Cardiac septum (tissue), 1 donor: Measurements from ENCODE around the gene OGFOD2. TPM values are rescaled to one million over a fixed set of nuclear protein-coding genes. Genes with fewer than 3 reads are reported as not detected.

Source experiments
- DNase-seq: peaks from one replicate; pipeline ENCODE4 v3.0.0-alpha.2; 2020; ENCODE audit warnings: low spot score
- intact Hi-C: fragments of 100-400 bp; cut with DNase I; formaldehyde crosslinking; loops from one replicate; pipeline ENCODE4 v1.14.0; 2022
- total RNA-seq: library from RNA; stranded (reverse); fragmentation: NEBNext Ultra II Directional; extraction: Animal tissue kit (Norgen Biotek cat#: 25700); gene quantifications from one replicate; pipeline ENCODE4 v1.2.1, GENCODE V29; 2021
- donor health status: DM: no; HTN: no; CAD: no.

OGFOD2 gene
- total RNA-seq, 1 donor from 2014 or later: 10.6 TPM

DNA sequence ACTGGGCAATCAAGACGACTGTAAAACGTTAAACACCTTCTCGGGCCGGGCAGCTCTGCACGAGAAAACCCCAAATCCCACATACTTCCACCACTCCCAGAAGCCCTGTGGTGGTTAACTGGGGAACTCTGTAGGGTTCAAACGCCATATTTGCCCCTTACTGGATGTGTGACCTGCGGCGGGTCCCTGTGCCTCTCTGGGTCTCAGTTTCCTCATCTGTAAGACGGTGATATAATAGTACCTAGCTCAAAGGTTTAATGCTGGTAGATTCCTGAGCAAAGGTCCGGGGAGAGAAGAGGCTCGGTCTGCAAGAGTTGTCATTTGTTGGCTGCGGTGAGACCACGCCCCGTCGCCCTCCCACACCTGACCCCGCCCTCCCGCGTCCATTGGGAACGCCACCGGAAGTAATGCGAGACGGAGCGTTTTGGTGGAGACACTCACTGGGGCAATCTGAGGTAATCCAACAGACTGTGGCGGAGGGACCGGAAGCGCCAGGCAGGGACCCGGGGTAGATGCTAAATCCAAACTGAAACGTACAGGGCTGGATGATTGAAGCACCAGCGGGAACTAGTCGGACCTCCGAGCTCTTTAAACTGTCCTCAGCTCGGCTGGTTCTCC is 661 bp upstream of the OGFOD2 start:
- peak; percentile 99 for DNase-seq
- intact Hi-C loops: no loop called here

DNA sequence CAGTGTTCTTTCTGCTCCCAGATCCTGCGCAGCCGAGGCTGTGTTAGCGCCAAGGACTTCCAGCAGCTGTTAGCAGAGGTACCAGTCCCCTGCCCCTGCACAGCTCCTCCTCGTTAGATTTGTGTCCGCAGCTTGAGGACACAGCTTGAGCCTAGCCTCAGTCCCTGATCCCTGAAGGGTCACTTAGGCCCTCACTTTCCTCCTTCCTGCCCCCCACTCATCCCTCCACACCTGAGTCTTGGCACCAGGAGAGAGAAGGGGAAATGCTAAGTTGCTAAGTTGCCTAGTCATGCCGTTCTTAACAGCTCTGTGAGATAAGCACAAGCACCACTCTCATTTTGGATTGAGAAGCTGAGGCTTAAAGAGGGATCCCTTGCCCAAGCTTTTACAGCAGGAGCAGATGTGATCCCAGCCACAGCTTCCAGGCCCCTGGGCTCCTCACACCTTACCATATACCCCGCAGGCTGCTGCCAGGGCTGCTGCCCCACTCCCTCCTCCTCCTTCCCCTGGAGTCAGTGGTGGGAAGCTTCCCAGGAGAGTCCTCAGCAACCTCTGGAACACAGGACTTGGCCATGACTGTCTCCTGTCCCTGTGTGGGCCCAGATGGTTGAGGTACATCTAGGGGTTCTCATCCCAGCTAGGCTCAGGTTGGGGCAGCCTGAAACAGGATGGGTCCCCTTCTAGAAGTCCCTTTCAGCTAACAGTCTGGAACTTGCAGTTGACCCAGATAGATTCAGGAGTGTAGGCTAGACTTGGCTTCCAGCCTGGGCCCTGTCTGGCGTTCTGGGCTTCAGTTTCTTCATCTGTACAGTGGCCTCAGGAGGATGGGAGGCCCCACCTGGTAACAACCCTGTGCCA is 975 bp downstream of the OGFOD2 start:
- no peak for DNase-seq
- intact Hi-C loops: loop anchor here (5.0 kb wide), 1 partner anchor 256 kb away; the partner anchor contains the start of genes MPHOSPH9 and MTRFR

DNA sequence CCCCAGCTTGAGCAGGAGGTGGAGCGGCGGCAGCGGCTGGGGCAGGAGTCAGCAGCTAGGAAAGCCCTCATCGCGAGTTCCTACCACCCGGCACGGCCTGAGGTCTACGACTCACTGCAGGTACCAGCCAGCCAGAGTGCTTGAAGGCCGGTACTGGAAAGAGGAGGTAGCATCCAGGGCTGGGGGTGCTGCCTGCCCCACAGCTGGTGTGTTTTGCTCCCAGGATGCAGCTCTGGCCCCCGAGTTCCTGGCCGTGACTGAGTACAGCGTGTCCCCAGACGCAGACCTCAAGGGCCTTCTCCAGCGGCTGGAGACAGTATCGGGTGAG is 1.6 kb downstream of the OGFOD2 start:
- intact Hi-C loops: loop anchor here (5.0 kb wide), 1 partner anchor 256 kb away; the partner anchor contains the start of genes MPHOSPH9 and MTRFR

DNA sequence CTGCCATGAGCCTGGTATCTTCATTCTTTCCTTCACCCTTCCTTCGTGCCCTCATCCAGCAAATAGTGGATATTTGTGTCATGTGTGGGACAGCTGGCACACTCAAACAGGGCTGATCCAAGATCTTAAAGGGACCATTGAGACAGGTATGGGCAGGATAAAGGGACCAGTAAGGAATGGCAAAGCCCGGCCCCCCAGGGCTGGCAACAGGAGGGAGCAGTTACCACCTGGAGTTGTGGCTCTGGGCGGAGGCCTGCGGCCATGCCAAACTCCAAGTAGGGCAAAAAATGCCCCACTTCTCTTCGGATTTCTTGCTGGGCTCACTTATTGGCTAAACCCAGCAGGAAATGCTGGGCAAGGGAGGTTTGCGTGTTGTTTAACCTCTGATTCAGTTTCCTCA is 2.1 kb downstream of the OGFOD2 start:
- no peak for DNase-seq
- intact Hi-C loops: loop anchor here (5.0 kb wide), 1 partner anchor 255 kb away; the partner anchor contains the start of genes MPHOSPH9 and MTRFR

More for the DNA sequence above, 1.6 kb downstream of the OGFOD2 start:
- no peak for DNase-seq

DNA sequence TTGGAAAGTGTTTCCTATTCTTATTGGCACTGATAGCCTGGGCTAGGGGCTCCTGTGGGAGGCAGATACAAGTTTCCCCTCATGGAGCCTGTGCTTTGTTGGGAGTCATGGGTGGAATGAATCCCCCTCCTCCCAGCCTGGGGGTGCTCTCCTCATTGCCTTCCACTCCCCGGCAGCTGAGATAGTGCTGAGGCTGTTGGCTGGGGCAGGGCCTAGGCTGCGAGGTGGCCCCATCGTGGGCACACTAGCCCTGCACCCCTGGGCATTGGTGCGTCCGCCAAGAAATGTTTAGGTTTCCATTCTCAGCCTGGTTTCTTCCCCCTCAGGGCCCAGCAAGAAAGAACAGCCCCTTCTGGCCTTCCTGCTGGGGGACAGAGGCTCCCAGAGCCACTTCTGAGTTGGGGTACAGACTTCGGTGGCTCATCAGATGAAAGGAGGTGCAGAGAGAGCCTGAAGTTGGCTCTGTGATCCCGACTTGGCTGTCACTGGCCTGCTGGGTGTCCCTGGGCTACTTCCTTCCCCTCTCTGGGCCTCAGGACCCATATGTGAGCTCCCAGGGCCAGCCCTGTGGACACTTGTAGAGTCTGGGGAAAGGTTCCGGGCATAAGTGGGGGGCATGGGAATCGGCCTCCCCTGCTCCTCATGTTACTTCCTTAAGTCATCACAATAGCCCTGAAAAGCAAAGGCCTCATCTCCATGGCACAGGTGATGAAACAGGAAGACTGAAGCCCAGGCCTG is 2.8 kb downstream of the OGFOD2 start:
- intact Hi-C loops: loop anchor here (5.0 kb wide), 1 partner anchor 254 kb away; the partner anchor contains the start of genes MPHOSPH9 and MTRFR
- no peak for DNase-seq

DNA sequence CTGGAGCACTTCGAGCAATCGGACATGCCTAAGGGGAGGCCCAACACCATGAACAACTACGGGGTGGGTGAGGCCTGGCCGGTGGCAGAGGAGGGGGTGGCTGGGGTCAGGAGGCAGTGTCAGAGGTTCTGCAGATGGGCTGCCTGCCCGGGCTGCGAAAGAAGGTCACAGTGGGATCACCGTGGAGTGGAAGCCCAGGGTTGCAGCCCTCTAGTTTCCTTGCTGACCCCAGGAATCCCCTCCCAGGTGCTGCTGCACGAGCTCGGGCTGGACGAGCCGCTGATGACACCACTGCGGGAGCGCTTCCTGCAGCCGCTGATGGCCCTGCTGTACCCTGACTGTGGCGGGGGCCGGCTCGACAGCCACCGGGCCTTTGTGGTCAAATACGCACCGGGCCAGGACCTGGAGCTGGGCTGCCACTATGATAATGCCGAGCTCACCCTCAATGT is 3.5 kb downstream of the OGFOD2 start:
- DNase-seq: no peak
- intact Hi-C loops: loop anchor here (5.0 kb wide), 1 partner anchor 254 kb away; the partner anchor contains the start of genes MPHOSPH9 and MTRFR

DNA sequence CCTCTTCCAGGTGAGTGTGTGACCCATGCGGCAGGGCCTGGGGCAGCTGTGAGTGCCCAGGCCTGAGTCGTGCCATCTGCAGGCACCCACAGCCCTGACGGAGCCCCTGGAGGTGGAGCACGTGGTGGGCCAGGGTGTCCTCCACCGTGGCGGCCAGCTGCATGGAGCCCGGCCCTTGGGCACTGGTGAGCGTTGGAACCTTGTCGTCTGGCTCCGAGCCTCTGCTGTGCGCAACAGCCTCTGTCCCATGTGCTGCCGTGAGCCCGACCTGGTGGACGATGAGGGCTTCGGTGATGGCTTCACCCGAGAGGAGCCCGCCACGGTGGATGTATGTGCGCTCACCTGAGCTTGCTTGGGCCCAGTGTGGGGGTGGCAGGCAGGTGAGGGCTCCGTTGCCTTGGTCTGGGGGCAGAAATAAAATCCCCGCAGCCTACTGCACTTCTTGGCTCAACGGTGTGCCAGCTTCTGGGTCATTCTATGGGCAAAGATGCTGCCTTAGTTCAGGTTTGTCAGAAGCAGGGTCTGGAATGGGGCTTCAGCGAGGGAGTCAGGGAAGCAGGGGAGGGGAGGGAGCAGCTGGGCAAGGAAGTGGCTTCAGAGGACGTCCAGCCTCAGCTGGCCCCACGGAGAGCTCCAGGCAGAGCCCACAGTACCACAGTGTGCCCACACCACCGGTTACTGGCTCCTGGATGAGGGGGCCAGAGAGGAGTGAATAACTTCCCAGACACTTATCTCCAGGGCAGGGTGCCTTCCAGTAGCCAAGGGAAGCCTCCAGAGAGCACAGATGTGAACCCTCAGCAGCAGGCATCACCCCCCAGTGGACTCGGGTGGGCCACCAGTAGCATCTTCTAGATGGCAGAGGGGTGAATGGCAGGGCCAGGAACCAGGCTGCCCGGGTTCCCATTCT is 4.2 kb downstream of the OGFOD2 start:
- DNase-seq: no peak
- intact Hi-C loops: loop anchor here (5.0 kb wide), 1 partner anchor 253 kb away; the partner anchor contains the start of genes MPHOSPH9 and MTRFR

DNA sequence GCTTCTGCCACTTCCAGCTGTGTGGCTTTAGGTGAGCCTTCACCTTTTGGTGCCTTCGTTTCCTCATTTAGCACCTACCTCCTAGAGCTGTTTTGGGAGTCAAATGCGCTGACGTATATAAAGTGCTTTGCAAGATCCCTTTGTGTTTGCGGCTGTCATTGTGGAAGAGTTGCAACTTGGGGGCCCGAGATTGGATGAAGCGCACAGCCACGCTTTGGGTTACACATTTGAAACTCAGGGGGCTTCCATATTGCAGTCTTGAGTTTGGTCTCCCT is 4.8 kb downstream of the OGFOD2 start:
- no peak for DNase-seq
- intact Hi-C loops: loop anchor here (5.0 kb wide), 2 partner anchors 172 to 252 kb away; partner anchors contain the start of genes MPHOSPH9, MTRFR and PITPNM2

DNA sequence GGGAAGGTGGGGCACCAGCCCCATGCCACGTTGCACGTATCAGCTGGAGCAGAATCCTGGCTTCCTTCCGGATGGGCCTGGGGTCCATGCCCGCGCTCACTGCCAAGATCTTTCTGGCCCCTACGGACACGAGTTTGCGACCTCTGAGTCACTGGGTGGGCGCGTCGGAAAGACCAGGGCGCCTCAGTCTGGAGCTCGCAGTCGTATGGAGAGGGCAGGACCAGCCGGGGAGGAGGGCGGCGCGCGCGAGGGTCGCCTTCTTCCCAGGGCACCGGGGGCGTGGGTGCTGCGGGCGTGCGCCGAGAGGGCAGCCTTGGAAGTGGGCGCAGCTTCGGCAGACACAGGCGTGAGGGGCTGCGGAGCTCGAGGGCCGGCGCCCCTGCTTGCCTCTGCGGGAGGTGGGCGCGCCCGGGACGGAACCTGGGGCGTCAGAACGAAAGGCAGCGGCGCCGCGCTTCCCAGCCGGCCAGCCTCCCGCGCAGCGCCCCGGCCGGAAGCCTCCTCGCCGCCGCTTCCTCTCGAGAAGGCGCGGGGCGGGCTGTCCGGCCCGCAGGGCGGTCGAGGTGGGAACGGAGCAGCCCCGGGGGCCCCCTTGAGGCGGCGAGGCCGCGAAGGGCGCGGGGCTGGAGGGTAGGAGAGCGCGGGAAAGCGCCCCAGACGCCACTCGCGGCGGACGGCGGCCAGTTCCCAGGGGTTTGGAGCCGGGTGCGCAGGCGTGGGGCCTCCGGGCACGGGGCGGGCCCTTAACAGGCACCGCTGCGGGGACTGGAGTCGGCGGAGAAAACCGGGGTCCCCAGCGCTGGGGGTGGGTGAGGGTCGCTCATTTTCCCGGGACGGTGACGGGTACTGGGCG is 5.4 kb downstream of the OGFOD2 start, which contains the start of gene ARL6IP4:
Gene ARL6IP4 (plus strand): TSS at position 499 of the 853 bp plus-strand sequence. CDS start 459 bp downstream, outside the sequence.
- DNase-seq: peak; percentile 87
- intact Hi-C loops: loop anchor here (5.0 kb wide), 1 partner anchor 172 kb away; the partner anchor contains the start of gene PITPNM2

DNA sequence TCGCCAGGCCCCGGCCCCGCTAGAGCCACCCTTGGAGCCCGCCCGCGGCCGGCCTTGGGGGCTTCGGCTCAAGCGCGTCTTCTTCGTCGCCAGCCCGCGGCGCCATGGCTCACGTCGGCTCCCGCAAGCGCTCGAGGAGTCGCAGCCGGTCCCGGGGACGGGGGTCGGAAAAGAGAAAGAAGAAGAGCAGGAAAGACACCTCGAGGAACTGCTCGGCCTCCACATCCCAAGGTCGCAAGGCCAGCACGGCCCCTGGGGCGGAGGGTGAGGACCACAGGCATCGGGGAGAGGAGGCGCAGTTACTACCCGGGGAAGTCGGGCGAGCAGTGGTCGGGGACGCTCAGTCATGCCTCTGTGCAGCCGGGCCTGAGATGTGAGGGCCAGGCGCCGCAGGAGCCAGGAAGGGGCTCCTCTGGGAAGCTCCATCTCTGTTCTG is 6.0 kb downstream of the OGFOD2 start:
- DNase-seq: no peak
- intact Hi-C loops: loop anchor here (5.0 kb wide), 1 partner anchor 171 kb away; the partner anchor contains the start of gene PITPNM2

DNA sequence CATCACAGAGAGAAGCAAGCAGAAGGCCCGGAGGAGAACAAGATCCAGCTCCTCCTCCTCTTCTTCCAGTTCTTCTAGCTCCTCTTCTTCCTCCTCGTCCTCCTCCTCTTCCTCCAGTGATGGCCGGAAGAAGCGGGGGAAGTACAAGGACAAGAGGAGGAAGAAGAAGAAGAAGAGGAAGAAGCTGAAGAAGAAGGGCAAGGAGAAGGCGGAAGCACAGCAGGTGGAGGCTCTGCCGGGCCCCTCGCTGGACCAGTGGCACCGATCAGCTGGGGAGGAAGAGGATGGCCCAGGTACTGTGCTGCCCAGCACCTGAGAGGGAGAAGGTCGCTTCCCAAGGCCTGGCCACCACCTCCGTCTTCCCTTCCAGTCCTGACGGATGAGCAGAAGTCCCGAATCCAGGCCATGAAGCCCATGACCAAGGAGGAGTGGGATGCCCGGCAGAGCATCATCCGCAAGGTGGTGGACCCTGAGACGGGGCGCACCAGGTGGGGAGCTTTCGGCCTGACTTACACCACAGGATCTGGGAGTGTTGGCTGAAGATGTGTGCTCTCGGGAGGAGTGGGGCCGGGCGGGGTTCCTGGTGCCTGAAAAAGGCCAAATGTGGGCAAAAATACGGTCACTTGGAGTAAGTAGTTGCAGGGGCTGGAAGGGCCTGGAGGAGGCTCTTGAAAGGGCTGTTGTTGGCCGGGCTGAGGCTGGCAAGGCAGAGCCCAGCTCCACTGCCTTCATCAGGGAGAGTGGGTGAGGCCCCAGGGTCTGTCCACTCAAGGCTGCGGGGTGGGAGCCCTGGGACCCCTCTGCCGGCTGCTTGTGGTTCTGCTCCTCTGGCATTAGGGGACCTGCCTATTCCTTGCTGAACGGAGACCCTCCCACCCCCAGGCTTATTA is 6.8 kb downstream of the OGFOD2 start:
- no peak for DNase-seq
- intact Hi-C loops: loop anchor here (5.0 kb wide), 1 partner anchor 170 kb away; the partner anchor contains the start of gene PITPNM2

DNA sequence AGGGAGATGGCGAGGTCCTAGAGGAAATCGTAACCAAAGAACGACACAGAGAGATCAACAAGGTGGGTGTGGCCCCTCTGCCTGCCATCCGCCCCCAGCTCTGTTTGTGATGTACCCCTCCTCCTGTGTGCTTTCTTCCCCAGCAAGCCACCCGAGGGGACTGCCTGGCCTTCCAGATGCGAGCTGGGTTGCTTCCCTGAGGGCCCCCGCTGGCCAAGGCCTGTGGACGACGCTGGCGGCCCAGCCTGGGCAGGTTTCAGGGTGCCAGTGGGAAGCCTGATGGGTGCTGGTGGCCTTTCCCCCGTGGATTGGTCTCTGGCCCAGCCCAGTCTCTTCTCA is 7.4 kb downstream of the OGFOD2 start:
- intact Hi-C loops: loop anchor here (5.0 kb wide), 1 partner anchor 170 kb away; the partner anchor contains the start of gene PITPNM2
- no peak for DNase-seq

DNA sequence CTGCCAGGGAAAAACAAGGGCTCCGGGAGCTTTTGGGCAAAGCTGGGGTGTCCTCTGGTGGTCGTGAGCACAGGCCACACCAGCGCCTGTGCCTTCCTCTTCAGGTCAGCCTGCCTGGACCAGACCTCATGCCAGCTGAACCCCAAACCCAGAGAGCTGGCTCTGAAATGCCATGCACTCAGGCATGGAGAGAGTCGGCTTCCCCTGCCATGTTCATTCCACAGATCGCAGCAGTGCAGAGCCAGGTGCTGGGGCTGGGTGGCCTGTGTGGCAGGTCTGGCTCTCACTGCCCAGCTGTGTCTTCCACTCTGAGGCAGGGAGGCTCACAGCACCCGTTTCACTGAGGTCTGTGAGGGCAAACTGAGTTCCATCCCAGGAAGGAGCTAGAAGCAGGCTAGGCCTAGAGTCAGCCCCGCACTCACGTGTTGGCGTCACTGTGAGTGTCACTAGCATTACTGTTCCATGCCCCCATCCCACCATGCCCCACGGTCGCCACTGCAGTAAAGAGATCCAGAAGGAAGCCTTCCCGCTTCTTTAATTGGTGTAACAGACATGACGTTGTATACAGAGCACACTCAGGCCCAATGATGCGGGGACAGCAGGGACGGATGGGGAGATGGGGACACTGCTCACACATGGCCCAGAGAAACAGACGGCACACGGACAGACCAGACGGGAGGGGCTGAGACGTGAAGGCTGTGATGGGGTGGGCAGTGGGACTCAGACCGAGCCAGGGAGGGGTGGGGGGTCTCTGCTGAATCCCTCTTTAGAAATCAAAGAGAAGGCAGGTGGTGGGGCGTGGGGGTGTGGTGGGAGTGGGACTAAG is 8.1 kb downstream of the OGFOD2 start:
- no peak for DNase-seq
- intact Hi-C loops: loop anchor here (5.0 kb wide), 1 partner anchor 169 kb away; the partner anchor contains the start of gene PITPNM2

DNA sequence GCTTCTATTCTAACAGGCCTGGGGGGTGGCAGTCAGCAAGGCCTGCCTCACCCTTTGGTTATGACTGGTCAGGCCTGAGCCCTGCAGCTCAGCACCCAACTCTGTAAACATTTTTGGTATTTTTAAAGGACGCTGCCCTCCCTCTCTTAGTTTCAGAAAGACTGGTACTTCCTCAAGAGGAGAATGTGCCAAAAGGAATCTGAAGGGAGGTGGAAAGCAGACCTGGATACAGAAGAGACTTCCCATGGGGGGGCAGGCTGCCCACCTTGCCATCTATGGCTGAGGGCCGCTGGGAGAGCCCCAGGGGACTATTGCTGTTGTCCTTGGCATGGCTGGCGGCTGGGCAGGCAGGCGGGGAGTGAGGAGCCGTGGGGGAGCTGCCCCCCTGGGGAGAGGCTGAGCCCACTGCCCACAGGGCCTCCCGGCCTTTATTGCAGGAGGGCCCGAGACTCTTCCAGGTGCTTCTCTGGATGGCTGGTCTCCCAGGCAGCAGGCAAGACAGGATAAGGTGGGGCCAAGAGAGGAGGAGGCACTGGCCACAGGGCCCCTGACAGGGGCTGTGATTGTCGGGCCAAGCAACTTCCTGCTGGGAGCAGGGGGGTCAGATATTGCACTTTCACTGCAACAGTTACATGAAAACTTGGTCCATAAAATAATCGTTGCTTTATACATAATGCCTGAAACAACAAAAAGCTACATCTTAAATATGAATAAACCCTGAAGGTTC is 8.9 kb downstream of the OGFOD2 start:
- intact Hi-C loops: loop anchor here (5.0 kb wide), 1 partner anchor 168 kb away; the partner anchor contains the start of gene PITPNM2
- no peak for DNase-seq
